ENCODE data around the gene EXOC6. TPM values are rescaled to one million over a fixed set of nuclear protein-coding genes. Genes with fewer than 3 reads are reported as not detected.

Gene EXOC6
- total RNA-seq, 1 donor from 2014 or later, result 9.0 TPM

- Mint-ChIP-seq H3K9me3 (peaks cover 3% of the 10 kb centered on the region), H3K4me3 (no peak overlapping the region), H3K4me1 (ENCODE audit: unreplicated experiment) (no peaks in the 10 kb centered on the region), H3K27me3 (peaks cover 24% of the 10 kb centered on the region), H3K27ac (no peak overlapping the region), H3K36me3 (no peaks in the 10 kb centered on the region)
- no peak for TF ChIP-seq CTCF (conservative IDR thresholded peaks at IDR 0.05)
- no peak for DNase-seq (ENCODE audit: extremely low spot score, unreplicated experiment)
These were observed 32.2 kb upstream of the EXOC6 start for GRCh38 chr10:92816091-92816531.

DNA sequence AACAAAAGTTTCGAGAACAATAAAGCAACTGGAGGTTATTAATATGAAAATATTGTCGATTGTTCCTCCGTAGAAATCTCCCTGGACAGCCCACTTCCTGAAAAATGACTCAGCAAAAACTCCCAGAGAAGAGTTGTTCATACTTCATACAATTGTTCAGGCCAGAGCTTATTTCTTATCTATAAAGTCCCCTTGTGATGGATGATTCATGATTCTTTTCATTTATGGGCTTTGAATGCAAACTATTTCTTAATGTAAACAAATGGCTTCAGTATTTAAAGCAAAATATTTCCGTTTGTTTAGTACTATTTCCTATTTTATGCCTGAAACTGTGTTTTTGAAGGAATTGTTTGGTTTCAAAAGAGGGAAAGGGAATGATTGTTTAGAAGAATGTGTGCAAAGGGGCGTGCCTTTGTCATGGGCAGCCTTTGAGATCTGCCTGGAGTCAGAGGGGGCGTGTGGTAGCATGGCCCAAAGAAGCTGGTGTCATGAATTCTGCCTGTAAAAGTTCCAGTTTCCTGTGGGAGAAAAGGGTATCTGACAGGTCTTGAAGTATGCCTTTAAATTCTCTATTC lies 26.2 kb upstream of the EXOC6 start:
- Mint-ChIP-seq H3K27me3 (peaks cover 5% of the 10 kb centered on the region), H3K27ac (peak overlapping the region; percentile 74), H3K4me3 (peak overlapping the region; percentile 8), H3K4me1 (ENCODE audit: unreplicated experiment) (peaks cover 7% of the 10 kb centered on the region), H3K36me3 (peaks cover 5% of the 10 kb centered on the region), H3K9me3 (peaks cover 6% of the 10 kb centered on the region)
- DNase-seq (ENCODE audit: extremely low spot score, unreplicated experiment), result no peak
- no peak for TF ChIP-seq CTCF (conservative IDR thresholded peaks at IDR 0.05)

- peaks cover 4% of the 10 kb centered on the region for H3K27me3 Mint-ChIP-seq
- H3K36me3 Mint-ChIP-seq, result peaks cover 5% of the 10 kb centered on the region
- peaks cover 6% of the 10 kb centered on the region for H3K9me3 Mint-ChIP-seq
- DNase-seq (ENCODE audit: extremely low spot score, unreplicated experiment), result no peak
- peaks cover 7% of the 10 kb centered on the region for H3K4me1 Mint-ChIP-seq (ENCODE audit: unreplicated experiment)
- H3K4me3 Mint-ChIP-seq, result no peak overlapping the region
- peak; percentile 31 for TF ChIP-seq CTCF (conservative IDR thresholded peaks at IDR 0.05)
- no peak overlapping the region for H3K27ac Mint-ChIP-seq
These were observed 25.4 kb upstream of the EXOC6 start for GRCh38 chr10:92822964-92823363.

- no peak overlapping the region for H3K4me3 Mint-ChIP-seq
- H3K9me3 Mint-ChIP-seq, result peaks cover 6% of the 10 kb centered on the region
- H3K27me3 Mint-ChIP-seq, result peaks cover 4% of the 10 kb centered on the region
- peaks cover 7% of the 10 kb centered on the region for H3K4me1 Mint-ChIP-seq (ENCODE audit: unreplicated experiment)
- peaks cover 5% of the 10 kb centered on the region for H3K36me3 Mint-ChIP-seq
- no peak for TF ChIP-seq CTCF (conservative IDR thresholded peaks at IDR 0.05)
- DNase-seq (ENCODE audit: extremely low spot score, unreplicated experiment), result no peak
- H3K27ac Mint-ChIP-seq, result no peak overlapping the region
These were observed 22.3 kb upstream of the EXOC6 start for GRCh38 chr10:92826061-92826460.

DNA sequence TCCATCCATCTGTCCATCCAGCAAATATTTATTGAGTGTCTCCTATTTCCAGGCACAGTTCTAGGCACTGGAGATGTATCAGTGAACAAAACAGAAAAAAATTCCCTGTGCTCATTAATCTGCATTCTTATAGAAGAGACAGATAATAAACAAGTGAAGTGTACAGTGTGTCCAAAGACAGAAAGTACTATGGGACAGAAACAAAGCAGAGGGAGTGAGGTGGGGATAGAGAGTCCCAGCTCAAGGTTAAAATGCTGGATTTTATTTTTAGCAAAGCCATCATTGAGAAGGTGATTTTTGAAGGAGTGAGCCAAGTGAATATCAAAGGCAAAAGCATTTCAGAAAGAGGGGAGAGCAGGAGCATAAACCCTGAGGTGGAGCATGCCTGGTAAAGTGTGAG lies 21.8 kb upstream of the EXOC6 start:
- TF ChIP-seq CTCF (conservative IDR thresholded peaks at IDR 0.05), result no peak
- DNase-seq (ENCODE audit: extremely low spot score, unreplicated experiment), result no peak

More for the DNA sequence above, 21.8 kb upstream of the EXOC6 start:
- Mint-ChIP-seq H3K27ac (no peak overlapping the region), H3K36me3 (peaks cover 5% of the 10 kb centered on the region), H3K9me3 (peaks cover 6% of the 10 kb centered on the region), H3K4me1 (ENCODE audit: unreplicated experiment) (peaks cover 7% of the 10 kb centered on the region), H3K4me3 (no peak overlapping the region), H3K27me3 (peaks cover 4% of the 10 kb centered on the region)
